Stomach (tissue), 9 donors: ENCODE results near the gene MKS1. TPM values are rescaled to one million over a fixed set of nuclear protein-coding genes. Genes with fewer than 3 reads are reported as not detected.

Source experiments
- DNase-seq, 2 donors: peaks; one replicate each; pipeline versions ENCODE4 v3.0.0 to v3.0.0-alpha.2; 2013 to 2019
- H3K27ac ChIP-seq, 5 donors: fragments of 200-600 bp in 4 of 5; sonication (generic) in 4 of 5; one replicate each; pipeline ENCODE4 v1.5.1; 2013 to 2019; ENCODE audit warnings: mild to moderate bottlenecking in 1 of 5, moderate library complexity in 1 of 5
- H3K27me3 ChIP-seq, 3 donors: fragments of 200-600 bp; sonication (generic); one replicate each; pipeline ENCODE4 v1.5.1; 2017 to 2019; ENCODE audit warnings: mixed run types in 1 of 3
- H3K36me3 ChIP-seq, 4 donors: fragments of 200-600 bp; sonication (generic); 1 replicate in 3 of 4; 2 replicates in 1 of 4; pipeline ENCODE4 v1.5.1; 2016 to 2019
- H3K4me1 ChIP-seq, 4 donors: fragments of 200-600 bp; sonication (generic); one replicate each; pipeline ENCODE4 v1.5.1; 2016 to 2019
- H3K4me3 ChIP-seq, 4 donors: fragments of 200-600 bp; sonication (generic) in 3 of 4; one replicate each; pipeline ENCODE4 v1.5.1; 2016 to 2019; ENCODE audit warnings: mild to moderate bottlenecking in 1 of 4
- H3K9me3 ChIP-seq, 4 donors: fragments of 200-600 bp; sonication (generic); one replicate each; pipeline ENCODE4 v1.5.1; 2016 to 2019
- CTCF ChIP-seq, 7 experiments: fragments of 450-650 bp in 4 of 7; fragments of 200-600 bp in 3 of 7; sonication (generic) in 3 of 7; IDR thresholded peaks; one replicate each; pipeline ENCODE4 v1.5.1; 2016 to 2019; ENCODE audit warnings: antibody characterized with exemption in 7 of 7, control low read depth in 2 of 7, mild to moderate bottlenecking in 1 of 7
- EP300 ChIP-seq: sonication (generic); formaldehyde crosslinking; IDR thresholded peaks from one replicate; pipeline ENCODE4 v1.6.1; 2017; ENCODE audit warnings: antibody characterized with exemption
- POLR2A ChIP-seq, 4 donors: fragments of 450-650 bp; IDR thresholded peaks; one replicate each; pipeline ENCODE4 v1.6.1; 2016; ENCODE audit warnings: antibody characterized with exemption in 4 of 4, control low read depth in 2 of 4, mild to moderate bottlenecking in 1 of 4, moderate library complexity in 1 of 4
- POLR2AphosphoS5 ChIP-seq, 3 donors: sonication (generic); formaldehyde crosslinking; IDR thresholded peaks; one replicate each; pipeline ENCODE4 v1.6.1; 2016; ENCODE audit warnings: antibody characterized with exemption in 3 of 3
- WGBS, 5 donors: extraction: QIAGEN DNeasy Blood & Tissue Kit in 3 of 5; methylation state at CpG; one replicate each; pipeline versions ENCODE4 v1.1.5 to v1.1.7; 2013 to 2018; 5-methylcytosine and 5-hydroxymethylcytosine counted together
- intact Hi-C: fragments of 100-400 bp; cut with DNase I; formaldehyde crosslinking; loops from one replicate; pipeline ENCODE4 v1.15.1; 2023; ENCODE audit warnings: low total_unique reads
- polyA plus RNA-seq, 3 donors: library from polyadenylated mRNA; stranded (reverse); fragments of 200-250 nt; gene quantifications; one replicate each; pipeline ENCODE4 v1.2.3, GENCODE V29; 2013
- total RNA-seq, 5 donors: library from RNA; depleted of rRNA; stranded (reverse); fragments of >200 nt; gene quantifications; one replicate each; pipeline versions ENCODE4 v1.1.0 to v1.2.3, GENCODE V29; 2014 to 2016
- donor health status: healthy with polysubstance abuse.
- donor health status: Bipolar disorder and iron deficiency.
- donor health status: healthy.

MKS1 gene
- total and polyA plus RNA-seq, 8 donors, result 3.1 to 18.0 (median 10.1) TPM

DNA sequence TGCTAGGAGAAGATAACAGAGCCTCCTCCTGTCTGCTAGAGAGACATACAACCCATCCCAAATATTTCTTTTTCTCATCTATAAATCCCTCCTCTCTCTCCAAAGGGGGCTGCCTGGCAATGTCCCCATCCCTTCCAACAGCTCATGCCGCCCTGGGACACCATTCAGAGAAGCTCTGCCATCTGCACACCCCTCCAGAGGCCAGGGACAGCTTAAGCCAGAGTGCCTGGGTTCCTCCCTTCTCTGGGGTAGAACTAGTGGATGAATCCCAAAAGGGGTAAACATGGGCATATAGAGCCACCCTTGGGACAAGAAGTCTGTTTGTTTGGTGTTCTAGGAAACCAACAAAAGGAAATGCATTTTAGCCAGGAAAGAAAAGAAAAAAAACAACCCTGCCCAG, 16.8 kb upstream of the MKS1 start:
- no peak for DNase-seq
- Histone ChIP-seq H3K4me1 (no peaks in the 10 kb centered on the region), H3K36me3 (no peaks in the 10 kb centered on the region), H3K4me3 (no peak overlapping the region), H3K27ac (no peak overlapping the region), H3K9me3 (no peaks in the 10 kb centered on the region), H3K27me3 (peaks cover 0 to 85% (median 15%) of the 10 kb centered on the region in 3 donors)
- TF ChIP-seq POLR2AphosphoS5 (IDR thresholded peaks at IDR 0.05), result no peak
- TF ChIP-seq CTCF (IDR thresholded peaks at IDR 0.05), result no peak
- TF ChIP-seq POLR2A (IDR thresholded peaks at IDR 0.05), result no peak
- no peak for TF ChIP-seq EP300
- intact Hi-C loops, result no loop called here
- 50 to 85% (median 61%) methylated on average over 1 of the region's 1 CpG for WGBS, 5 donors

DNA sequence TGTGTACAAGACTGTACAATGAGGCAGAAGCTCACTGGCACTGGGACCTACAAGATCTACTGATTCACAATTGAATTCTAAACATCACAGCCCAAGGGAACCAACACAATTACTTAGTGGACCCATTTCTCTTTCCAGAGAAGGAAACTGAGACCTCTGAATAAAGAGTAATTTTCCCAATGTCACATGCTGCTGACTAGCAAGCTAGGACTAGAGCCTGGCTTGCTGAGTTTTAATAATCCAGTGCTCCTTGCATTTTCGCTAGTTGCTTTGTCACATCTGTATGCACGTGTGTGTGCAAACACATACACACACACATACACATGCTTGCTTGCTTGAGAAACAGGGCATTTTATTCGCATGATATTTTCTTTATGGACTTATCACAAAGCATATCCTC, 15.5 kb upstream of the MKS1 start:
- no peak for DNase-seq
- intact Hi-C loops, result no loop called here
- 76 to 85% (median 83%) methylated on average over 3 of the region's 3 CpGs for WGBS, 5 donors
- Histone ChIP-seq H3K27ac (no peak overlapping the region), H3K4me1 (no peaks in the 10 kb centered on the region), H3K36me3 (no peaks in the 10 kb centered on the region), H3K9me3 (no peaks in the 10 kb centered on the region), H3K27me3 (peaks cover 0 to 80% (median 13%) of the 10 kb centered on the region in 3 donors), H3K4me3 (no peak overlapping the region)
- TF ChIP-seq POLR2A (IDR thresholded peaks at IDR 0.05) (no peak), EP300 (no peak), POLR2AphosphoS5 (IDR thresholded peaks at IDR 0.05) (no peak), CTCF (IDR thresholded peaks at IDR 0.05) (no peak)

DNA sequence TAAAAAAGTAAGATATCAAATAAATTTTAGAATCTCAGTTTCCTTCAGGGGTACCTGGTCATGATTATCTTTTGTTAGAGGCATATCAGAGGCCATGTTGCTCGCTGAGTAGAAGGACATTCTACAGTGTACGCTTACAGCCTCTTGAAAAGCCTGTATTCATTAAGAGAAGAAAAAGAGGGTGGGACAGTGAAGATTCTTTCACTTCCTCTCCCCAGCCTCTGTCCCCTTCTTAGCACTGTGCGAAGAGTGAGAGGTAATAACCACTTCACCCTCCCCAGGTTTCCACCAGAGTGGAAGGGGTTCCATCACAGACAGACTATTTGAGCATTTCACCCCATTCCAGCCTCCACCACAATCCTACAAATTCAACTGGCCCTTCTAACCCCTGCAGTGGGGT, 14.5 kb upstream of the MKS1 start:
- Histone ChIP-seq H3K4me3 (no peak overlapping the region), H3K27me3 (peaks cover 0 to 79% (median 11%) of the 10 kb centered on the region in 3 donors), H3K4me1 (no peaks in the 10 kb centered on the region), H3K27ac (no peak overlapping the region), H3K9me3 (no peaks in the 10 kb centered on the region), H3K36me3 (no peaks in the 10 kb centered on the region)
- no peak for DNase-seq
- intact Hi-C loops, result no loop called here
- no peak for TF ChIP-seq POLR2AphosphoS5 (IDR thresholded peaks at IDR 0.05)
- no peak for TF ChIP-seq CTCF (IDR thresholded peaks at IDR 0.05)
- no peak for TF ChIP-seq EP300
- TF ChIP-seq POLR2A (IDR thresholded peaks at IDR 0.05), result no peak
- WGBS, 5 donors, result 71 to 81% (median 79%) methylated on average over 3 of the region's 3 CpGs

- Histone ChIP-seq H3K9me3 (no peaks in the 10 kb centered on the region), H3K27me3 (peaks cover 0 to 78% (median 9%) of the 10 kb centered on the region in 3 donors), H3K4me3 (no peak overlapping the region), H3K27ac (no peak overlapping the region), H3K36me3 (no peaks in the 10 kb centered on the region), H3K4me1 (no peaks in the 10 kb centered on the region)
- TF ChIP-seq POLR2A (IDR thresholded peaks at IDR 0.05) (no peak), EP300 (no peak), POLR2AphosphoS5 (IDR thresholded peaks at IDR 0.05) (no peak), CTCF (IDR thresholded peaks at IDR 0.05) (no peak)
- WGBS, 5 donors, result 43 to 54% (median 48%) methylated on average over 11 to 12 of the region's 12 CpGs
- intact Hi-C loops, result no loop called here
- DNase-seq, result no peak
Measured at GRCh38 chr17:58232707-58233156, 13.7 kb upstream of the MKS1 start.
